Activated CD8-positive, alpha-beta memory T cell treated with anti-CD3 and anti-CD28 coated beads, Interleukin-2, amount 50 U/mL, for 4 hours (primary cell): Measurements from ENCODE around the gene LOC101059915.

Source experiments
- DNase-seq: peaks from one replicate; pipeline ENCODE4 v3.0.0-alpha.2; 2020

The LOC101059915 gene

GRCh38 chrX:71667328-71668247 is at the start of gene LOC101059915:
Gene LOC101059915 (plus strand): TSS chrX:71667546.
- no peak for DNase-seq

GRCh38 chrX:71617742-71618141 is 49.6 kb upstream of the LOC101059915 start:
- no peak for DNase-seq

- DNase-seq, result peak; percentile 68
Measured at GRCh38 chrX:71618303-71618721, 49.0 kb upstream of the LOC101059915 start, which contains the start of gene CXCR3. Gene CXCR3 (minus strand): TSS chrX:71618511. CDS start chrX:71618449, 62 bp downstream.

GRCh38 chrX:71618787-71619186 is 48.6 kb upstream of the LOC101059915 start:
- no peak for DNase-seq

- peak; percentile 68 for DNase-seq
Measured at GRCh38 chrX:71619193-71619592, 48.2 kb upstream of the LOC101059915 start.

- DNase-seq, result no peak
Measured at GRCh38 chrX:71619986-71620385, 47.4 kb upstream of the LOC101059915 start.

GRCh38 chrX:71621603-71622002 is 45.7 kb upstream of the LOC101059915 start:
- no peak for DNase-seq

GRCh38 chrX:71622032-71622575 is 45.2 kb upstream of the LOC101059915 start:
- no peak for DNase-seq

GRCh38 chrX:71622576-71623450 is 44.5 kb upstream of the LOC101059915 start:
- DNase-seq, result peak; percentile 60

GRCh38 chrX:71623714-71624113 is 43.6 kb upstream of the LOC101059915 start:
- DNase-seq, result no peak

- DNase-seq, result no peak
Measured at GRCh38 chrX:71625471-71625870, 41.9 kb upstream of the LOC101059915 start.

GRCh38 chrX:71626576-71626975 is 40.8 kb upstream of the LOC101059915 start:
- DNase-seq, result no peak

- DNase-seq, result no peak
Measured at GRCh38 chrX:71627588-71628404, 39.5 kb upstream of the LOC101059915 start.

GRCh38 chrX:71629467-71629866 is 37.9 kb upstream of the LOC101059915 start:
- no peak for DNase-seq

- no peak for DNase-seq
Measured at GRCh38 chrX:71632923-71633657, 34.3 kb upstream of the LOC101059915 start.

GRCh38 chrX:71634366-71634765 is 33.0 kb upstream of the LOC101059915 start:
- no peak for DNase-seq

GRCh38 chrX:71636438-71637252 is 30.7 kb upstream of the LOC101059915 start:
- DNase-seq, result no peak

GRCh38 chrX:71637253-71637618 is 30.1 kb upstream of the LOC101059915 start:
- no peak for DNase-seq

- no peak for DNase-seq
Measured at GRCh38 chrX:71637848-71638247, 29.5 kb upstream of the LOC101059915 start.

- DNase-seq, result no peak
Measured at GRCh38 chrX:71638409-71638808, 28.9 kb upstream of the LOC101059915 start.

GRCh38 chrX:71640002-71640401 is 27.3 kb upstream of the LOC101059915 start:
- DNase-seq, result no peak
